ENCODE data around the gene RDH5.
A peak's percentile ranks its signal among the peaks of the same experiment; 100 is the strongest.

Gene RDH5

DNA sequence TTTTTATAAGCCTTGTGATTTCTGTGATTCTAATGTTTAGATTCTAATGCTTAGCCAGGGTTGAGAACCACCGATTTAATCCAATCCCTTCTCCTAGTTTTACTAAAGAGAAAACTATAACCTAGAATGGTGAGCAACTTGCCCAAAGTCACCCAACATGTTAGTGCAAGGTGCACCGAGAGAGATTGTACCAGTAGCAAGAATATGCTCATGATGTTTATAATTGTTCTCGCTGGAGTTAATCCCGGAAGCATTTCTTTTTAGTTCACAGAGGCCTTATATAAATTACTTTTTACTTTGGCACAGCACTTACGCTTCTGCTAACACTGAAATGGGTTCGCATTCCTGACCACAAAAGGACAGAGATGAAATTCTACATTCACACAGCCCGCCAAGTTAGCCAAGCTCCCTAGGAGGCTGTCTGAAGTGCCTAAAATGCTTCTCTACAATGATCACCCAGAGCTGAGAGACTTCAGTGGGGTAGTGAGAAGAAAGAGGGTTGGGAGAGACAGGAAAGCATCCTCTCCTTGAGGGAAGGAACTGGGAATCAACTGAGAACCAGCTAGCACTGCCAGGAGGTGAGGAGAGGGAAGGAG, 4.9 kb upstream of the RDH5 start:
- DNase-seq, result no peak

DNA sequence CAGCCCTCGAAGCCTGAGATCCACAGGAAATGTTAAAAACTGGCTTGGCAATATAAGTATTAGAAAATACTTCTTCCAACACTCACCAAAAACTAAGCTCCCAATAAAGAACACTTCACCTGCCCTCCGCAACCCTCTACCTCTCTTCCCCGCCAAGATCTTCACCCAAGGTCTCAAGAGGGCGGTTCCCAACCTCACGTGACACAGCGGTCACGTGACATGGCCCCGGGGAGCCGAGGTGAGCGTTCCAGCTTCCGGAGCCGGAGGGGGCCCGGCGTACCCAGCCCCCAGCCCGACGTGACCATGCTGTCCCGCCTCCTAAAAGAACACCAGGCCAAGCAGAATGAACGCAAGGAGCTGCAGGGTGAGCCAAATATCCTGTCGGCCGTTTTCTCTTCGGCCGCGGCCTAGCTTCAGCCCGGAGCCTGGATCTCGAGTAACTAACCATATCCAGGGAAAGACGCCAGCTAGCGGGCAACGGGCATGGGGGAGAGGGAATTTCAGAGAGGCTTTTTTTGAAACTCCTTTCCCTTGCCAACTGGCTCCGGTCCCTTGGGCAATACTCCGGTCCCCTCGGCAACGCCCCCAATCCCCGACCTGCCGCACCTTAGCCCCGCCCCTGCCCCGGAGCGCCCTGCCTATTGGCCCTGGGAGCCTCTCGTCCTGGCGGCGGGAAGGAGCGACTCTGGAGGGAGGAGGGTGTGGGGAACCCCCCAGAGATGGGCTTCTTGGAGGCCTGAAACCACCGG, 4.2 kb upstream of the RDH5 start, which contains the start of gene BLOC1S1:
Gene BLOC1S1, plus strand, starts transcription at position 214 of the 749 bp plus-strand sequence. Its CDS starts 6 bp downstream, at position 220.
- peak; percentile 95 for DNase-seq

DNA sequence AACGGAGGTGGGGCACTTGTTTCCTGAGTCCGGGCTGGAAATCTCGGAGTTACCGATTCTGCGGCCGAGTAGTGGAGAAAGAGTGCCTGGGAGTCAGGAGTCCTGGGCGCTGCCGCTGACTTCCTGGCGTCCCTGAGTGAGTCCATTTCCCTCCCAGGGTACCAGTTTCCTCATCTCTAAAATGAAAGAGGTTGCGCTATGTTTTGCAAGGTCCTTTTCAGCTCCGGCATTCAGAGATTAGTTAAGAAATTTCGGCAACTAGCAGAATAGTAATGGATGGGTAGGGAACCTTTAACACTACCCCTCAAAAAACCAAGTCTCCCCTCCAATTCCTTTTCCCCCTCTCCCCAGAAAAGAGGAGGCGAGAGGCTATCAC, 3.6 kb upstream of the RDH5 start:
- no peak for DNase-seq

DNA sequence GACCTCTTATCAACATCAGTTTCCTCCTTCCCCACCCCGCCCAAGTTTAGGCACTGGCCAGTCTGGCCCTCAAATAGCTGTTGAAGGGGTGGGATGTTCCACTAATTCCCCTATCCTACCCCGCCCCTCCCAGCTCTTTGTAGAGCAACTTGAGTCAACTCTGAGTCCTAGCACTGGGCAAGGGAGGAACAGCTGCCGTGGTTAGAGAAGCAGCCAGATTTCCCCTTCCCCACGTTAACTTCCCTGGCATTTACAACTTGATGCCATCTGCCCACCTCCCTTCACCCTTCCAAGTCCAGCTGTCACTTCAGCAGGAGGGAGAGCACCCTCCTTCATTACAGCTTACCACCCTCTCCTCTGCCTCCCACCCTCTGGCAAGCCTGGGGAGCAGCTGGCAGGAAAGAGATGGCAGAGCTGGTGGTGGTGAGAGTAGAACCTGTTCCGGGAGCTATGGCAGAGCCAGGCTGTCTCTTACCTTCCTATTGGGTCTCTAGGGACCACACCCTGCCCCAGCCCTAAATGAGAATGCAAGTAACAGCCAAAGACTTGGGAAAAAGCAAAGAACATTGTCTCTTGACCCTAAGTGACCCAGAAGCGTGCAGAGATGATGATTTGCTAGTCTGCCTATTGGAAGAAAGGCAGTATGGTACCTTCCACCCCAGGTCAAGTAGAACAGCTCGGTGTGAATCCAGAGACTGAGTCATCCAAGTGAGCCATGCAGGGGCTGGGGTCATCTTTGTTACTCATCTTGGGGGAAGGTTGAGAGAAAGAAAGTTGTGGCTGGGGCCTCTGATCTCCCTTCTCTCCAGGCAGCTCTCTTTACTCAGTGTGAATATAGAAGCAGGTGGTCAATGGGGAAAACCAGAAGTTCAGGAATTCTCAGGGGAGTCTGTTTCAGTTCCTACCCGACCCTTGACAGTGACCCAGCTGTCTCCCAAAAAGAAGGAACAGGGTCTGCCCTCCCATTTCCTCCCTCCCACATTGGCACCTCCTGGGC, 2.9 kb upstream of the RDH5 start:
- peak; percentile 55 for DNase-seq

DNA sequence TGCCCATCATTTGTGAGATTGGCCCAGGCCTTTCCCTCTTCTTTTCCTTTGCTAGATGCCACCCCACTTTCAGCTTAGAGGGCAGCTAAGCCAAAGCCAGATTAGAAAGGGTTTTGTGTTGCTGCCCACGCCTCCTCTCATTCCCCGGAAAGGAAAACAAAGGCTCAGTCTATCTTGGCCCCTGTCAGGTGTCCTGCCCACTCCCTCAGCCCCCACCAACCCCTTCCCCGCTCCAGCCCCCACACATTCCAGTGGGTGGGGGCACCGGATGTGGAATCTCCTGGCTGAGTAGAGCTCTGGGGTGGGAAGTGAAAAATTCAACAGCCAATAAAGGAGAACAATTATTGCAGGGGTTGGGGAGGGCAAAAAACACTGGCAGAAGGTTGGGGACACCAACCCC, 2.2 kb upstream of the RDH5 start:
- DNase-seq, result no peak

DNA sequence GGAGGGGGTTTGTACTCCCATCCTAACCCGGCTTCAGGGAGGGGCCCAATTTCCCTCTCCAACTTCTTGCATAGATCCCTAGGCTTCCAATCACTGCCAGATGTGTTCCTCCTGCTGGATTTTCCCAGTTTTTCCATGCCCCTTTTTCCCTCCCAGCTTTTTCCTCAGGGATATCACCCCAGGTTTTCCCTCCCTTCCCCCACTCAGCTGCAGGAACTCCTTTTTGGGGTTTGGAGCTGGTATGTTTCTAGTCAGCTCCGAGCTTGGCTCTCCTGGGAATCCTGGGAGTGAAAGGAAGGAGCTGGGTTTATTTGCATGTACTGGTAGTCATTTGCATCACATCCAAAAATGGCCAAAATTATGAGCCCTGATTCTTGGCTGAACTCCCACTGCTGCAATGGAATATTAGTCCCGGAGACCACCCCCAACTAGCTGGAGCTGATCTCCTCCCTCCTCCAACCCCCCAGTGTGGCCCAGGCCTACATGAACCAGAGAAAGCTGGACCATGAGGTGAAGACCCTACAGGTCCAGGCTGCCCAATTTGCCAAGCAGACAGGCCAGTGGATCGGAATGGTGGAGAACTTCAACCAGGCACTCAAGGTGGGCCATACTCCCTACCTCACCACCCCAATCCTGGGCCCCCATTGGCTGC, 1.4 kb upstream of the RDH5 start:
- no peak for DNase-seq

DNA sequence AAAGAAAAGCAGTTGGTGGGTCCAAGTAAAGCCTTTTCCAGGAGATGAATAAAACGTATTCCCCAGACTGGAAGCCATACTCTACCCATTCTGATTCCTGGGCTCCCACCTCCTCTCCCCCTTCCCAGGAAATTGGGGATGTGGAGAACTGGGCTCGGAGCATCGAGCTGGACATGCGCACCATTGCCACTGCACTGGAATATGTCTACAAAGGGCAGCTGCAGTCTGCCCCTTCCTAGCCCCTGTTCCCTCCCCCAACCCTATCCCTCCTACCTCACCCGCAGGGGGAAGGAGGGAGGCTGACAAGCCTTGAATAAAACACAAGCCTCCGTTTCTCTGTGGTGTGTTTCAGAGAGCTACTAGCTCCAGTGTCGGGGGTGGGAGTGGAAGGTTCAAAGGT, 822 bp upstream of the RDH5 start:
- DNase-seq, result no peak

DNA sequence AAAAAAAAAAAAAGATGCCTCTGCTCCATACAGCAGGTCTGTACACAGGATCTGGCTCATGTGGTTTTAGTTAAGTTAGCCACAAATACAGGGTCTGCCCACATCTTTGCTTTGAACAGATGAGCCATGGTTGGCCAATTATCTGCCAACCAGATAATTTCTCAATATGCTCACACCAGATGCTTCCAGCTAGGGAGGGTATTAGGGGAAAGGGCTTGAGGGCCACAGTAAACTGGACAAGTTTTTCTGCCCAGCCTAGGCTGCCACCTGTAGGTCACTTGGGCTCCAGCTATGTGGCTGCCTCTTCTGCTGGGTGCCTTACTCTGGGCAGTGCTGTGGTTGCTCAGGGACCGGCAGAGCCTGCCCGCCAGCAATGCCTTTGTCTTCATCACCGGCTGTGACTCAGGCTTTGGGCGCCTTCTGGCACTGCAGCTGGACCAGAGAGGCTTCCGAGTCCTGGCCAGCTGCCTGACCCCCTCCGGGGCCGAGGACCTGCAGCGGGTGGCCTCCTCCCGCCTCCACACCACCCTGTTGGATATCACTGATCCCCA, 776 bp downstream of the RDH5 start:
- peak; percentile 83 for DNase-seq

DNA sequence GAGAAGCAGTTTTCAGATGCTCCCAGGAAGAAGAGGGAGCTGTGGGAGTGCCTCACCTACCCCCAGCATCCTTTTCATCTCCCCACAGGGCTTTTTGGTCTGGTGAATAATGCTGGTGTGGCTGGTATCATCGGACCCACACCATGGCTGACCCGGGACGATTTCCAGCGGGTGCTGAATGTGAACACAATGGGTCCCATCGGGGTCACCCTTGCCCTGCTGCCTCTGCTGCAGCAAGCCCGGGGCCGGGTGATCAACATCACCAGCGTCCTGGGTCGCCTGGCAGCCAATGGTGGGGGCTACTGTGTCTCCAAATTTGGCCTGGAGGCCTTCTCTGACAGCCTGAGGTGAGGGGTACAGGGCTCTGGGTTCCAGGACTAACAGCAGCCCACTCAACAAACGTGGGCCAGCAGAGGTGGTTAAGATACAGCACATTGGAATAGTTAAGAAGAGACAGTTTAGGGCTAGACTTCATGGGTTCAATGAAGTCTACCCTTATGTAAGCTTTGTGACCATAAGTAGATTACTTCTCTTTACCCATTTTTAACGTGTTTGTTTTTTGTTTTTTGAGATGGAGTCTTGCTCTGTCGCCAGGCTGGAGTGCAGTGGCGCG, 1.5 kb downstream of the RDH5 start:
- DNase-seq, result no peak

GRCh38 chr12:55722948-55723347, 2.8 kb downstream of the RDH5 start:
- no peak for DNase-seq

- no peak for DNase-seq
Measured at GRCh38 chr12:55723516-55724225, 3.5 kb downstream of the RDH5 start.

DNA sequence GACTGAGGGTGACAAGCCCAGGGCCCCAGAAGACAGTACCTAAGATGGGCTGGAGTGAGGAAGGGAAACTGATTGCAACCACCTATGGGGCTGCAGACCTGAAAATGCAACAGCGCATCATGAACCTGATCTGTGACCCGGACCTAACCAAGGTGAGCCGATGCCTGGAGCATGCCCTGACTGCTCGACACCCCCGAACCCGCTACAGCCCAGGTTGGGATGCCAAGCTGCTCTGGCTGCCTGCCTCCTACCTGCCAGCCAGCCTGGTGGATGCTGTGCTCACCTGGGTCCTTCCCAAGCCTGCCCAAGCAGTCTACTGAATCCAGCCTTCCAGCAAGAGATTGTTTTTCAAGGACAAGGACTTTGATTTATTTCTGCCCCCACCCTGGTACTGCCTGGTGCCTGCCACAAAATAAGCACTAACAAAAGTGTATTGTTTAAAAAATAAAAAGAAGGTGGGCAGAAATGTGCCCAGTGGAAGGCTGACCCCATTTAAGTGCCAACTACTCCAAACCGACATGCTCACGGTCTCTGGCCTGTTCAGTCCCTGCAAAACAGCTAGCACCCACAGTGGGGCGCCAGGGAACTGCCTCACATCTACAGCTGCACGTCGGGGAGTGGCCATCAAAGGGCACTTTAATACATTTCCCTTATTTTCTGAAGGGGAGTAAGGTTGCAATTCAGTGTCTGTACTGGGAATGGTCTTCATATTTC, 4.2 kb downstream of the RDH5 start:
- DNase-seq, result peak; percentile 91

DNA sequence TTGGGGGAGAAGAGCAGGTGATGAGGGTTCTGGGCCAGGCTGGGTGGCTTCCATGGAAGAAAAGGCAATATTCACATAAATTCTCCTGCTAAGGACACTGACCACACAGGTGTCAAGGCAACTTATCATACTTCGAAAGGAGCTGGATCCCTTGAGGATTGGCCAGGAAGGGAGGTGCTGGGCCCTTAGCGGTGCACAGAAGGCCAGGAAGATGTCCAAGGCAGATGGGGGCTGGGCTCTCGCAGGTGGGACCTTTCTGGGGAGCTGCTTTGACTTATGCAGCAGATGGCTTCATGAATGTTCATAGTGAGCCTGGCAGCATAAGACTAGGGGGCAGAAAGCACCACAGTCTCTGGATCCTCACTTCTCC, 4.7 kb downstream of the RDH5 start:
- DNase-seq, result no peak

DNA sequence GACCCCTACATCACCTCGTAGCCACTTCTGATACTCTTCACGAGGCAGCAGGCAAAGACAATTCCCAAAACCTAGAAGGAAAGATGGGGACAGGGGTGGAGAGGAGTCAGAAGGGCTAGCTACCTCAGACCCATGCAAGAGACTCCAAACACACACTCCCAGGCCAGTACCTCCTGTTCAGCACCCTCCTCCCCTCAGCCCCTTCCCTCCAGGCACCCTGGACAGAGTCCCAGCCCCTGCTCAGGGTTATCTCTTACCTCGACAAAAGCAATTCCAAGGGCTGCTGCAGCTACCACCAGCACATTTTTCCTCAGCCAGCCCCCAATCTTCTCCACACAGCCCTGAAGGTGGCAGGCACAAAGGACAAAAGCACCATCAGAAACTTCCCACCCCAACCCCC, 5.4 kb downstream of the RDH5 start:
- DNase-seq, result no peak

- no peak for DNase-seq
Measured at GRCh38 chr12:55726971-55727370, 6.8 kb downstream of the RDH5 start.

DNA sequence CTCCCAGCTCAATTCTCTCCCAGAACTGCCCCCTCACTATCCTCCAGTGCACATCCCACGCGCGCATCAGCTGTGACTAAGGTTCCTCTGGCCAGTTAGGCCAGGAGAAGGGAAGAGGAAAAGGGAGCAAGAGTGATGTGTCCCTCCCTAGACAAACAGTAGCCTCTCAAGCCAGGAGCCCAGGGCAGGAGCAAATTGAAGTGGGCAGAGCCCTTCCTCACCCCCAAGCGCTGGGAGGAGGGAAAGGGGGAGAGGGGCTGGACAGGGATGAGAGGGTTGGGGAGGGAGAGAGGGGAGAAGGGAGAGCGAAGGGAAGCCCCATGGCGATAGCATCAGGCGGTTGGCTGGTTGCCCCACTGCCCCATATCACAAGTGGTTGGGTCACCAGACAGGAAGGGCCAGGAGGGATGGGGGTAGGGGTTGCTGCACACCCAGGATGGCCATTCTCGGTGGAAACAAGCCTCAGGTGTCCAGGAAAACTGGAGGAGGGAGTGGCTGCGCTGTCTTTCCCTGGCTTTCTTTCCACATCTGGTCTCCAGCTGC, 7.5 kb downstream of the RDH5 start:
- DNase-seq, result peak; percentile 77

- DNase-seq, result peak; percentile 58
Measured at GRCh38 chr12:55728186-55728938, 8.2 kb downstream of the RDH5 start.

DNA sequence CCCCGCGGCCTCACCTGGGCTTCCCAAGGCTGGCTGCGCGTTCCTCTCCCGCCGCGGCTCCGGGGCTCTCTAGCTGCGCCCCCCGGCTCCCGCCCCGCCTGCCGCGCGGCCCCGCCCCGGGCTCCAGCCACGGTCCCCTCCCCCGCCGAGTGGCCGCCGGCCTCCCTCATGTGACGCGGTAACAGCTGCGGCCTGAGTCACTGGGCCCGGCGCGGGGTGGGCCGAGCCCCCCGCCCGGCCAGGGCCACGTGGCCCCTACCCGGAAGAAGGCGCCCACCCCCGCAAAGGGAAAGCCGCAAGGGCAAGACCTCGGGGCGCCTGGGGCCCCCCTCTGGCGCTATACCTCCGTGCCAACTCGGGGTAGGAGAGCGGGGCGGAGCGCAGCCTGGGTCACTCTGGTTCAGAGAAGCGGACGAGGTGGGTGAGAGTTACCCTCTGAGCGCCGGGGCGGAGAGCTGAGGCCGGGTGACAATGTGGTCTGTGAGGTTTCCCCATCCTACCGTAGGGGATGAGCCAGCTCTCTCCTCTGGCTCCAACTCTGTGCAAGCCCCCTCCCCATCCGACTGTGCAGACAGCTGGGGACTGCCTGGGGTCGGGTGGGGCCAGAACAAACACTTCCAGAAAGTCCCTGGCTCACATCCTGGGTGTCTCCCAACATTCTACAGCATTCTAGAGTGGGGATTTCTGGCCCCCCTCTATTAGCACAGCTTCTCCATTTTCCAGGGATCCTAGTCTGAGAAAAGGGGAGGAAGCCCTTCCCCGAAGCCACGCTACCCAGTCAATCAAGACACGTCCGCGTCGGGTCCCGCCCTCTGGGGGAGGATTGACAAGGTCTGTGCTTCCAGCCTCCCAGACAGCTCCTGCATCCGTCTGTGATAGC, 9.0 kb downstream of the RDH5 start, which contains the start of gene CD63:
Gene CD63, minus strand, starts transcription at position 71 of the 880 bp plus-strand sequence. CDS start 668 bp downstream, outside the sequence.
- peak; percentile 93 for DNase-seq
